A673 (cell line): ENCODE data around the gene ZHX3. TPM values are rescaled to one million over a fixed set of nuclear protein-coding genes. Genes with fewer than 3 reads are reported as not detected.

Experiments
- BruUV-seq: library from RNA; stranded (reverse); fragments of 400-500 nt; replicated peaks from 2 replicates; lab custom pipeline; 2021; lab: Mats Ljungman, UMichigan
- CTCF ChIA-PET: fragments of 300-600 bp; sonication (Branson Sonifier 250); formaldehyde crosslinking; loops from one replicate; lab custom pipeline; 2022; ENCODE audit warnings: antibody characterized with exemption; lab: Charles Lee
- POLR2A ChIA-PET: fragments of 300-600 bp; sonication (Branson Sonifier 250); formaldehyde crosslinking; loops from one replicate; lab custom pipeline; 2022; ENCODE audit warnings: antibody characterized with exemption; ENCODE audit not compliant: low non-redundant PET; lab: Charles Lee
- DNase-seq: peaks from one replicate; pipeline ENCODE4 v3.0.0-alpha.2; 2015; ENCODE audit warnings: low spot score
- H3K27ac ChIP-seq: fragments of 200-600 bp; sonication (generic); 2 replicates; pipeline ENCODE4 v1.5.1; 2016; ENCODE audit warnings: mixed run types, low read depth, mild to moderate bottlenecking, mixed read lengths, antibody characterized with exemption, low read length; ENCODE audit not compliant: poor library complexity, severe bottlenecking
- H3K27me3 ChIP-seq: fragments of 200-600 bp; sonication (generic); replicated peaks from 2 replicates; pipeline ENCODE4 v1.6.1; 2017; ENCODE audit warnings: mixed run types, low read depth, mild to moderate bottlenecking, mixed read lengths, antibody characterized with exemption, low read length; ENCODE audit not compliant: insufficient read depth, poor library complexity
- H3K36me3 ChIP-seq: fragments of 200-600 bp; sonication (generic); 2 replicates; pipeline ENCODE4 v1.6.1; 2016; ENCODE audit warnings: mixed run types, mild to moderate bottlenecking, mixed read lengths, antibody characterized with exemption, low read length; ENCODE audit not compliant: insufficient read depth, poor library complexity, severe bottlenecking
- H3K4me1 ChIP-seq: fragments of 200-600 bp; sonication (generic); 2 replicates; pipeline ENCODE4 v1.6.1; 2017; ENCODE audit warnings: mixed run types, mild to moderate bottlenecking, mixed read lengths, antibody characterized with exemption, low read length; ENCODE audit not compliant: insufficient read depth, poor library complexity, severe bottlenecking
- H3K4me3 ChIP-seq: fragments of 200-600 bp; sonication (generic); 2 replicates; pipeline ENCODE4 v1.5.1; 2016; ENCODE audit warnings: low read depth, mixed run types, mild to moderate bottlenecking, mixed read lengths, low read length; ENCODE audit not compliant: poor library complexity, severe bottlenecking
- H3K9me3 ChIP-seq: fragments of 200-600 bp; sonication (generic); 2 replicates; pipeline ENCODE4 v1.6.1; 2016; ENCODE audit warnings: mixed run types, low read depth, mild to moderate bottlenecking, mixed read lengths, antibody characterized with exemption, low read length; ENCODE audit not compliant: poor library complexity, severe bottlenecking
- CTCF ChIP-seq: fragments of 300-800, 200-600 bp; sonication (generic); conservative IDR thresholded peaks from 2 replicates; pipeline ENCODE4 v1.5.1; 2017; ENCODE audit warnings: low read depth, mild to moderate bottlenecking, antibody characterized with exemption, low read length, moderate library complexity, mixed read lengths
- EZH2 ChIP-seq: fragments of 200-600 bp; sonication (generic); IDR thresholded peaks from 2 replicates; pipeline ENCODE4 v1.6.1; 2017; ENCODE audit warnings: borderline replicate concordance, low read depth, mild to moderate bottlenecking, mixed read lengths, antibody characterized with exemption, low read length; ENCODE audit not compliant: poor library complexity, severe bottlenecking
- intact Hi-C: fragments of 100-400 bp; cut with micrococcal nuclease; formaldehyde crosslinking; loops from one replicate; pipeline ENCODE4 v1.10.0; 2022; ENCODE audit not compliant: unreplicated experiment
- total RNA-seq: library from RNA; stranded (reverse); gene quantifications from 2 replicates; pipeline ENCODE4 v1.2.3, GENCODE V29; 2021

ZHX3 gene
- total RNA-seq, 1 experiment from 2014 or later: 14.0 TPM

- no TSS peak for BruUV-seq
- CTCF ChIA-PET: no interaction called here
- intact Hi-C loops: no loop called here
Observed at GRCh38 chr20:41161886-41162285, 155.6 kb downstream of the ZHX3 start.

DNA sequence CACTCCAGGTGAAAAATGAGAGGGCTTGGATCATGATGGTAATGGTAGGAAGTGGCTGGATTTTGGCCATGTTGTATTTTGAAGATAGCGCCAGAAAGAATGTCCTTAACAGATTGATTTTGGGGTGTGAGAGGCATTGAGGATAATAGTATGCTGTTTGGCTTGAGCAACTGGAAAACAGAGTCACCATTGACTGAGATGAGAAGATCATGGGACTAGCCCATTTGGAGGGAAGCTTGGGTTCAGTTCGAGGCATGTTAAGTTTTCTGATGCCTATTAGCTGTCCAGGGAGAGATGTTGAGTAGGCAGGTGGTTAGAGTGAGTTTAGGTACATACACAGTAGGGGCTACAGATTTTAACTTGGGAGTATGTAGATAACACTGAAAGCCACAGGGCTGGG is 156.8 kb downstream of the ZHX3 start:
- H3K4me1 ChIP-seq: no peaks in the 10 kb centered on the region
- no peak for TF ChIP-seq CTCF
- TF ChIP-seq EZH2: no peak
- ChIA-PET CTCF (no interaction called here), POLR2A (no interaction called here)
- no peaks in the 10 kb centered on the region for H3K9me3 ChIP-seq
- BruUV-seq: TSS peak; percentile 36
- no peak for DNase-seq
- H3K27me3 ChIP-seq: no peaks in the 10 kb centered on the region
- intact Hi-C loops: no loop called here
- H3K27ac ChIP-seq: no peak overlapping the region
- H3K4me3 ChIP-seq: no peak overlapping the region
- peaks cover 45% of the 10 kb centered on the region for H3K36me3 ChIP-seq

More at GRCh38 chr20:41161886-41162285, 155.6 kb downstream of the ZHX3 start:
- peaks cover 57% of the 10 kb centered on the region for H3K36me3 ChIP-seq
- no peaks in the 10 kb centered on the region for H3K27me3 ChIP-seq
- TF ChIP-seq EZH2 (no peak), CTCF (no peak)
- no peaks in the 10 kb centered on the region for H3K4me1 ChIP-seq
- no peak overlapping the region for H3K4me3 ChIP-seq
- H3K27ac ChIP-seq: no peak overlapping the region
- no peaks in the 10 kb centered on the region for H3K9me3 ChIP-seq
- no peak for DNase-seq
- POLR2A ChIA-PET: no interaction called here

DNA sequence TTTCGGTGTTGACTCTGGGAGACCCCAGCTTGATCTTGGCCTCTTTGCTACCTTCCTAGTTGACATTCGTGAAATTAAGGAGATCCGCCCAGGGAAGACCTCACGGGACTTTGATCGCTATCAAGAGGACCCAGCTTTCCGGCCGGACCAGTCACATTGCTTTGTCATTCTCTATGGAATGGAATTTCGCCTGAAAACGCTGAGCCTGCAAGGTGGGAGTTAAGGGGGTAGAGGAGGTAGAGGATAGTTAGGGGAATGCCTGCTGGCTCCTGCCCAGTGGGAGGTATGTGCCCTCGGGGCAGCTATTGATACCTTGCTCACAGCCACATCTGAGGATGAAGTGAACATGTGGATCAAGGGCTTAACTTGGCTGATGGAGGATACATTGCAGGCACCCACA is 158.0 kb downstream of the ZHX3 start:
- Histone ChIP-seq H3K4me1 (no peaks in the 10 kb centered on the region), H3K4me3 (no peak overlapping the region), H3K36me3 (peaks cover 34% of the 10 kb centered on the region), H3K27me3 (no peaks in the 10 kb centered on the region), H3K9me3 (no peaks in the 10 kb centered on the region), H3K27ac (no peak overlapping the region)
- CTCF ChIA-PET: no interaction called here
- POLR2A ChIA-PET: no interaction called here
- no TSS peak for BruUV-seq
- intact Hi-C loops: no loop called here
- DNase-seq: no peak
- TF ChIP-seq CTCF (no peak), EZH2 (no peak)
